HEK293 (cell line): ENCODE data around the gene CBX2.

Experiments
- CTCF ChIA-PET: fragments of 350-600 bp; formaldehyde crosslinking; extraction: SDS; loops from one replicate; lab custom pipeline; 2021; ENCODE audit warnings: antibody characterized with exemption; lab: Yijun Ruan, JAX
- POLR2A ChIA-PET: fragments of 300-600 bp; formaldehyde crosslinking; extraction: SDS; loops from one replicate; lab custom pipeline; 2020; ENCODE audit warnings: antibody characterized with exemption, inconsistent platforms; lab: Yijun Ruan, JAX
- H3K27ac ChIP-seq: fragments of 200-500 bp; sonication (Bioruptor generic); 2 replicates; pipeline ENCODE4 v1.5.1; 2014; ENCODE audit warnings: low read depth, low read length, control low read depth, inconsistent platforms; ENCODE audit errors: extremely low read depth
- H3K36me3 ChIP-seq, 2 experiments: fragments of 200-500 bp in 1 of 2; sonication (Bioruptor generic) in 1 of 2; 1 replicate in 1 of 2; 2 replicates in 1 of 2; pipeline ENCODE4 v1.5.1; 2014 to 2017; ENCODE audit warnings: inconsistent platforms in 2 of 2, low read length in 2 of 2; ENCODE audit not compliant: control insufficient read depth in 2 of 2, insufficient read depth in 1 of 2
- H3K4me1 ChIP-seq: fragments of 200-500 bp; sonication (Bioruptor generic); 2 replicates; pipeline ENCODE4 v1.5.1; 2014; ENCODE audit warnings: mild to moderate bottlenecking, low read length, inconsistent platforms; ENCODE audit not compliant: control insufficient read depth, insufficient read depth
- H3K4me3 ChIP-seq: 2 replicates; pipeline ENCODE4 v1.5.1; 2011; ENCODE audit warnings: low read depth, mild to moderate bottlenecking, control low read depth, low read length, moderate library complexity
- H3K9me3 ChIP-seq: fragments of 200-500 bp; sonication (Bioruptor generic); 2 replicates; pipeline ENCODE4 v1.5.1; 2014; ENCODE audit warnings: low read depth, low read length, inconsistent platforms; ENCODE audit not compliant: control insufficient read depth, insufficient read depth
- BCL11B ChIP-seq: fragments of 450-650 bp; formaldehyde crosslinking; IDR thresholded peaks from 2 replicates; pipeline ENCODE4 v1.5.1; 2016; ENCODE audit warnings: low read depth, missing biosample characterization, missing genetic modification characterization
- EGR2 ChIP-seq: fragments of 450-650 bp; formaldehyde crosslinking; IDR thresholded peaks from 2 replicates; pipeline ENCODE4 v1.5.1; 2016; ENCODE audit warnings: low read depth, missing biosample characterization, missing genetic modification characterization
- GLIS2 ChIP-seq: fragments of 450-650 bp; formaldehyde crosslinking; IDR thresholded peaks from 2 replicates; pipeline ENCODE4 v1.5.1; 2016; ENCODE audit warnings: missing biosample characterization, missing genetic modification characterization
- MZF1 ChIP-seq: fragments of 450-650 bp; formaldehyde crosslinking; IDR thresholded peaks from 2 replicates; pipeline ENCODE4 v1.5.1; 2017; ENCODE audit warnings: missing biosample characterization, missing genetic modification characterization, borderline replicate concordance
- PATZ1 ChIP-seq: fragments of 450-650 bp; formaldehyde crosslinking; IDR thresholded peaks from 2 replicates; pipeline ENCODE4 v1.5.1; 2016; ENCODE audit warnings: missing biosample characterization, missing genetic modification characterization
- PRDM10 ChIP-seq: fragments of 450-650 bp; formaldehyde crosslinking; IDR thresholded peaks from 2 replicates; pipeline ENCODE4 v1.5.1; 2016; ENCODE audit warnings: missing biosample characterization, missing genetic modification characterization
- SETDB1 ChIP-seq: IDR thresholded peaks from one replicate; pipeline ENCODE4 v1.6.1; 2017; ENCODE audit warnings: mild to moderate bottlenecking, low read length, moderate library complexity, mixed read lengths; ENCODE audit not compliant: insufficient read length
- ZBTB10 ChIP-seq: fragments of 450-650 bp; formaldehyde crosslinking; IDR thresholded peaks from 2 replicates; pipeline ENCODE4 v1.5.1; 2016; ENCODE audit warnings: missing biosample characterization, missing genetic modification characterization
- ZBTB17 ChIP-seq: fragments of 450-650 bp; formaldehyde crosslinking; IDR thresholded peaks from 2 replicates; pipeline ENCODE4 v1.5.1; 2016; ENCODE audit warnings: missing biosample characterization, missing genetic modification characterization
- ZNF16 ChIP-seq: fragments of 450-650 bp; formaldehyde crosslinking; IDR thresholded peaks from 2 replicates; pipeline ENCODE4 v1.5.1; 2016; ENCODE audit warnings: low read depth, missing biosample characterization, missing genetic modification characterization
- ZNF26 ChIP-seq: fragments of 450-650 bp; formaldehyde crosslinking; IDR thresholded peaks from 2 replicates; pipeline ENCODE4 v1.5.1; 2016; ENCODE audit warnings: missing biosample characterization, missing genetic modification characterization
- ZNF274 ChIP-seq, 2 experiments: fragments of 200-500 bp in 1 of 2; fragments of 450-650 bp in 1 of 2; sonication (Bioruptor generic) in 1 of 2; formaldehyde crosslinking in 1 of 2; IDR thresholded peaks; 2 replicates each; pipeline versions ENCODE4 v1.5.1 to v1.6.1; 2014 to 2016; ENCODE audit warnings: borderline replicate concordance in 1 of 2, inconsistent platforms in 1 of 2, low read length in 1 of 2, missing biosample characterization in 1 of 2, missing genetic modification characterization in 1 of 2
- ZNF335 ChIP-seq: fragments of 450-650 bp; formaldehyde crosslinking; conservative IDR thresholded peaks from 2 replicates; pipeline ENCODE4 v1.5.1; 2016; ENCODE audit warnings: missing biosample characterization, missing genetic modification characterization
- ZNF354C ChIP-seq: fragments of 450-650 bp; formaldehyde crosslinking; IDR thresholded peaks from 2 replicates; pipeline ENCODE4 v1.5.1; 2016; ENCODE audit warnings: missing biosample characterization, missing genetic modification characterization, low read depth, borderline replicate concordance
- ZNF621 ChIP-seq: fragments of 450-650 bp; formaldehyde crosslinking; IDR thresholded peaks from 2 replicates; pipeline ENCODE4 v1.5.1; 2017; ENCODE audit warnings: missing biosample characterization, missing genetic modification characterization
- ZNF629 ChIP-seq: fragments of 450-650 bp; formaldehyde crosslinking; IDR thresholded peaks from 2 replicates; pipeline ENCODE4 v1.5.1; 2017; ENCODE audit warnings: missing biosample characterization, missing genetic modification characterization
- ZSCAN16 ChIP-seq: fragments of 450-650 bp; formaldehyde crosslinking; IDR thresholded peaks from 2 replicates; pipeline ENCODE4 v1.5.1; 2016; ENCODE audit warnings: missing biosample characterization, missing genetic modification characterization
- TF ChIP-seq, protein P1 (sequence below): fragments of 450-650 bp; IDR thresholded peaks from 2 replicates; pipeline ENCODE4 v1.5.1; 2018; ENCODE audit warnings: missing biosample characterization, mild to moderate bottlenecking, missing genetic modification characterization
- TF ChIP-seq, protein P2 (sequence below): fragments of 450-650 bp; formaldehyde crosslinking; IDR thresholded peaks from 2 replicates; pipeline ENCODE4 v1.5.1; 2016; ENCODE audit warnings: missing biosample characterization, missing genetic modification characterization

Gene CBX2

DNA sequence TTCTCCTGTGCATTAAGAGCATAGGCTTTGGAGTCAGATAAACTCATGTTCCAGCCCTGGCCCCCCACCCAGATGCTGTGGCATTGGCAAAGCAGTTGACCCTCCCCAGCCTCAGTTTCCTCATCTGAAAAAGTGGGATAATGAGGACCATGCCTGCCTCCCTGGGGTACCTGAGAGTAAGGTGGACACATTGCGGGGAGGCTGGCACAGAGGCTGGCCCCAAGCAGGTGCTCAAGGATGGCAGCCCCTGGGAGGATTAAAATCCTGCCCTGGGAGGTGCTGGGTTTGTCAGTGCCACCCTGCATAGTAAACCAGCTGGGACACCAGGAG lies 35.4 kb upstream of the CBX2 start (continued):
- no peak for TF ChIP-seq ZNF274 (IDR thresholded peaks at IDR 0.05; ENCODE audit: low read length)
- TF ChIP-seq ZNF274 (tag by site-specific recombination; IDR thresholded peaks at IDR 0.05; ENCODE audit: borderline replicate concordance), result no peak
- no peak for TF ChIP-seq ZNF354C (tag by site-specific recombination)
- TF ChIP-seq, protein P1, sequence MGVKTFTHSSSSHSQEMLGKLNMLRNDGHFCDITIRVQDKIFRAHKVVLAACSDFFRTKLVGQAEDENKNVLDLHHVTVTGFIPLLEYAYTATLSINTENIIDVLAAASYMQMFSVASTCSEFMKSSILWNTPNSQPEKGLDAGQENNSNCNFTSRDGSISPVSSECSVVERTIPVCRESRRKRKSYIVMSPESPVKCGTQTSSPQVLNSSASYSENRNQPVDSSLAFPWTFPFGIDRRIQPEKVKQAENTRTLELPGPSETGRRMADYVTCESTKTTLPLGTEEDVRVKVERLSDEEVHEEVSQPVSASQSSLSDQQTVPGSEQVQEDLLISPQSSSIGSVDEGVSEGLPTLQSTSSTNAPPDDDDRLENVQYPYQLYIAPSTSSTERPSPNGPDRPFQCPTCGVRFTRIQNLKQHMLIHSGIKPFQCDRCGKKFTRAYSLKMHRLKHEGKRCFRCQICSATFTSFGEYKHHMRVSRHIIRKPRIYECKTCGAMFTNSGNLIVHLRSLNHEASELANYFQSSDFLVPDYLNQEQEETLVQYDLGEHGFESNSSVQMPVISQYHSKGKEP (tag by site-specific recombination), result no peak
- TF ChIP-seq SETDB1, result no peak
- no peak for TF ChIP-seq ZSCAN16 (tag by site-specific recombination)
- TF ChIP-seq ZNF16, result no peak
- no peak for TF ChIP-seq ZBTB10 (tag by site-specific recombination)

DNA sequence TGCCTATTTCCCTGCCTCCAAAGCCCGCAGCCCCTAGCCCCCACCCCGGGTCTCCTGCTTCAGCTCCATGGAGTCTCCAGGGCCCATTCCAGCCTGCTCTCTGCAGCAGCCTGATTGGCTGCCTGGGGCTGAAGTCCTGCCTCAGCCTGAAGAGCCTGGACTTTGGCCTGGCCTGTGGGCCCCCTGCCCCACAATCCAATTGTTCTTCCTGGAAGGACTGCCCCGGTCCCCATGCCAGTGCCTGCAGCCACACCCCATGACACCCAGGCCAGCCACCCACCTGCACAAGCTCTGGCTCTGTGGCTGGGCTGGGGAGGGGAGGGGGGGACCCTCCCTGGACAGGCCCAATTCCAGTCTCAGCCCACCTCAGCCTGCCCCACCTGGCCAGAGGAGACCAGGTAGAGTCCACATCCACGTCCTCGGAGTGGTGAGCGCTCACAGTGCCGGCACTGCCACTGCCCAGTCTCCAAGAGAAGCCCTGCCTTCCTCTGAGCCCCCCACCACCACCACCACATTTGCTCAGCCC lies 34.9 kb upstream of the CBX2 start:
- ChIA-PET POLR2A (interaction anchor here (1.4 kb wide), 1 partner anchor 44 kb away, joined by 4 read pairs; no protein-coding TSS in a partner anchor), CTCF (interaction anchor here (0.7 to 2.9 kb wide), 8 partner anchors 10 to 266 kb away, joined by 3 to 31 read pairs (median 7); no protein-coding TSS in a partner anchor)
- no peak overlapping the region for H3K4me3 ChIP-seq
- TF ChIP-seq ZNF629, result no peak
- no peak for TF ChIP-seq ZBTB17
- TF ChIP-seq PRDM10 (tag by site-specific recombination), result no peak
- TF ChIP-seq ZNF26 (tag by site-specific recombination), result no peak
- TF ChIP-seq BCL11B (tag by site-specific recombination), result no peak
- no peak for TF ChIP-seq ZNF621
- TF ChIP-seq ZNF335, result no peak
- TF ChIP-seq, protein P2, sequence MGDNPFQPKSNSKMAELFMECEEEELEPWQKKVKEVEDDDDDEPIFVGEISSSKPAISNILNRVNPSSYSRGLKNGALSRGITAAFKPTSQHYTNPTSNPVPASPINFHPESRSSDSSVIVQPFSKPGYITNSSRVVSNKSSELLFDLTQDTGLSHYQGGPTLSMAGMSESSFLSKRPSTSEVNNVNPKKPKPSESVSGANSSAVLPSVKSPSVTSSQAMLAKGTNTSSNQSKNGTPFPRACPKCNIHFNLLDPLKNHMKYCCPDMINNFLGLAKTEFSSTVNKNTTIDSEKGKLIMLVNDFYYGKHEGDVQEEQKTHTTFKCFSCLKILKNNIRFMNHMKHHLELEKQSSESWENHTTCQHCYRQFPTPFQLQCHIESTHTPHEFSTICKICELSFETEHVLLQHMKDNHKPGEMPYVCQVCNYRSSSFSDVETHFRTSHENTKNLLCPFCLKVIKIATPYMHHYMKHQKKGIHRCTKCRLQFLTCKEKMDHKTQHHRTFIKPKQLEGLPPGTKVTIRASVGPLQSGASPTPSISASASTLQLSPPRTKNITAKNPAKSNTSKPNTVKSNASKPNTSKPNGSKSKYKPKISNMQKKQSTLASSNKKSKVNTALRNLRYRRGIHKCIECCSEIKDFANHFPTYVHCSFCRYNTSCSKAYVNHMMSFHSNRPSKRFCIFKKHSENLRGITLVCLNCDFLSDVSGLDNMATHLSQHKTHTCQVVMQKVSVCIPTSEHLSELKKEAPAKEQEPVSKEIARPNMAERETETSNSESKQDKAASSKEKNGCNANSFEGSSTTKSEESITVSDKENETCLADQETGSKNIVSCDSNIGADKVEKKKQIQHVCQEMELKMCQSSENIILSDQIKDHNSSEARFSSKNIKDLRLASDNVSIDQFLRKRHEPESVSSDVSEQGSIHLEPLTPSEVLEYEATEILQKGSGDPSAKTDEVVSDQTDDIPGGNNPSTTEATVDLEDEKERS (tag by site-specific recombination), result no peak
- no peak for TF ChIP-seq MZF1
- peak; percentile 36; the same call in 1 of the 2 replicates for TF ChIP-seq GLIS2
- TF ChIP-seq EGR2 (tag by site-specific recombination), result no peak
- 0 out of 2 replicates have a peak, but pooled peaks have one; percentile 17 for TF ChIP-seq PATZ1
- no peaks in the 10 kb centered on the region; the same call in 1 of the 2 replicates for H3K4me1 ChIP-seq
- H3K27ac ChIP-seq, result no peak overlapping the region
- no peaks in the 10 kb centered on the region for H3K9me3 ChIP-seq
- no peaks in the 10 kb centered on the region for H3K36me3 ChIP-seq
